Measurements from ENCODE around the gene ATP11B.

DNA sequence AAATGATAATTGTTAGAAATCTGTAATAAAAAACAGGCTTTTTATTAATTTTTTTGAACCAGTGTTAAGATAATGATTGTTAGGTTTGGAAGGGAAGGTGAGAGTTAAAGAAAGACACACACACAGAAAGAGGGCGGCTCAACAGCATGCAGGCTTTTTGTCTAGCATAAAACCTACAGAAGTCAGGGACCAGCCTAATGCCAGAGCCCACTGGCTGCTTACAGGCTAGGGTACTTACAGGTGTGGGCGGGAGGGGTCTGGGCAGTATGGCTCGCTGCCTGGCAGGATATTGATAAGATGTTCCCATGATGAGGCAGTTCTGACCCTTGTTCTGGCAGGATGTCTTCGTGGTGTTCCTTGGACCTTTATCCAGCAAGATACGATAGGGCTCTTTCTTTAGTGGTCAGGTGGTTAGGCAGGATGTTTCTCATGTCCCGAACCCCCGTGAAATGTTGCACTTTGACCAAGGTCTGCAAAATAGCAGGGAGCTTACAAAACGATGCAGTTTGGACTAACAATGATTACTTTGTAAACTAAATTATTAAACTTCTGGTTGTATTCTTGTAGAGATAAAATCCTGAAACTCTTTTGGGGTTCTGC is 102.3 kb downstream of the ATP11B start:
- TF ChIP-seq, protein P1, sequence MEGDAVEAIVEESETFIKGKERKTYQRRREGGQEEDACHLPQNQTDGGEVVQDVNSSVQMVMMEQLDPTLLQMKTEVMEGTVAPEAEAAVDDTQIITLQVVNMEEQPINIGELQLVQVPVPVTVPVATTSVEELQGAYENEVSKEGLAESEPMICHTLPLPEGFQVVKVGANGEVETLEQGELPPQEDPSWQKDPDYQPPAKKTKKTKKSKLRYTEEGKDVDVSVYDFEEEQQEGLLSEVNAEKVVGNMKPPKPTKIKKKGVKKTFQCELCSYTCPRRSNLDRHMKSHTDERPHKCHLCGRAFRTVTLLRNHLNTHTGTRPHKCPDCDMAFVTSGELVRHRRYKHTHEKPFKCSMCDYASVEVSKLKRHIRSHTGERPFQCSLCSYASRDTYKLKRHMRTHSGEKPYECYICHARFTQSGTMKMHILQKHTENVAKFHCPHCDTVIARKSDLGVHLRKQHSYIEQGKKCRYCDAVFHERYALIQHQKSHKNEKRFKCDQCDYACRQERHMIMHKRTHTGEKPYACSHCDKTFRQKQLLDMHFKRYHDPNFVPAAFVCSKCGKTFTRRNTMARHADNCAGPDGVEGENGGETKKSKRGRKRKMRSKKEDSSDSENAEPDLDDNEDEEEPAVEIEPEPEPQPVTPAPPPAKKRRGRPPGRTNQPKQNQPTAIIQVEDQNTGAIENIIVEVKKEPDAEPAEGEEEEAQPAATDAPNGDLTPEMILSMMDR (IDR thresholded peaks at IDR 0.05; ENCODE audit: low read depth, low read length), result no peak
- no peak for TF ChIP-seq POLR2A (IDR thresholded peaks at IDR 0.05; ENCODE audit: extremely low read depth, insufficient read length)
